ENCODE measurements around the gene TFDP2.
"Not testable (repeated sequence)": the region's sequence is repeated elsewhere in the genome, so short reads cannot be mapped to it uniquely, and the experiment has no call there.

The TFDP2 gene

DNA sequence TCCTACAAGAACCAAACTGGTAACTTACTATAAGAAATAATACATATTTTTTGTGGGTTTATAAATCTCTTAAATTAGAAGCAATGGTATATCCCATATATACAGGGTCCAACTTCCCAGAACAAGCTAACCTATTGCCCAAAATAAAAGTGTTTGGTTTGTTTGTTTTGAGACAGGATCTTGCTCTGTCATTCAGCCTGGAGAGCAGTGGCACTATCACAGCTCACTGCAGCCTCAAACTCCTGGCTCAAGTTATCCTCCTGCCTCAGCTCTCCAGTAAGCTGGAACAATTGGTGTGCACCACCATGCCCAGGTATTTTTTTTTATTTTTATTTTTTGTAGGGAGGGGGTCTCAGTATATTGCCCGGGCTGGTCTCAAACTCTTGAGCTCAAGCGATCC, 135.4 kb downstream of the TFDP2 start:
- no peak for DNase-seq

DNA sequence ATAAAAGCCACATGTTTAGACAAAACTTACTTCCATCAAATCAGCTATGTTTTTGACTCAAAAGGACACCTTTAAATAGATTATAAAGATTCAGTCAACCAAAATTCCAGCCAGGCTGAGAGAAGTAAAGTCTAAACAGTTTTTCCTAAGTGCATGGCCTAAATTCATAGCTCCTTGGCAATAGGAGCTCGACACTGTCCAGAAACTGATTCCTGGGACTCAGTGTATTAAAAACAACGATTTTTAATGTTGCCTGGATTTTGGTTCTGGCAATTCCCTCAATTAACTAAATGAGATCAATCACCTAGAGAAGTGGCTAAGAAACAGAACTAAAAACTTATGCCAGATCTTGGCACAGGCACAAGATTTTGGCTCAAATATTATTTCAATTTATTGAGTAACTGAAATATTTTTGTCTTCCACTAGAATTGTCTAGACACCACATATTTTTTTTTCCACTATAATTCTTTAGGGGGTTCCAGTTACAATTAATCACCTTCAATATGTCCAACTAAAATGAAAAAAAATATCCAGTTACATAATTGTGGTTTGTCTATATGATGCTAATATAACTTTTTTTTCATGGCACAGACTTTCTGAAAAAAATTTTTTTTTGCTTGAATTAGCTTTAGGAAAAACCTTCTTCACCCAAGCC, 135.9 kb downstream of the TFDP2 start:
- DNase-seq, result no peak

DNA sequence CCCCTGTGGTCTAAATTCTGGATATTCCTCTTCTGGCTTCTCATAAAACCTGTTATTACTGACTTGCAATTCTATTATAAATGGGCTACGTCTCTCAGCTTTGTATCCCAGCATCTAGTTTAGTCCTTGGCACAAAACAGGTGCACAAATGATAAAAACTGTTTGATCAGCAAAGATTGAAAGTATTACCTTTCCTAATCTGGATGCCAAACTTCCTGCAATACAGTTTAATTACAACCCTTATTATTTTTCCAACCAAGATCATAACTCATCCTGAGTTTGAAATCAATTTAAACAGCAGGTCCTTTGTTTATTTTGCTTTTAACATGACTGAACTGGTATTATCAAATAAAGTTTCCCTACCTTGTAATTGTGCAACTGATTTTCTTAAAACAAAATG, 140.3 kb downstream of the TFDP2 start:
- DNase-seq, result no peak

DNA sequence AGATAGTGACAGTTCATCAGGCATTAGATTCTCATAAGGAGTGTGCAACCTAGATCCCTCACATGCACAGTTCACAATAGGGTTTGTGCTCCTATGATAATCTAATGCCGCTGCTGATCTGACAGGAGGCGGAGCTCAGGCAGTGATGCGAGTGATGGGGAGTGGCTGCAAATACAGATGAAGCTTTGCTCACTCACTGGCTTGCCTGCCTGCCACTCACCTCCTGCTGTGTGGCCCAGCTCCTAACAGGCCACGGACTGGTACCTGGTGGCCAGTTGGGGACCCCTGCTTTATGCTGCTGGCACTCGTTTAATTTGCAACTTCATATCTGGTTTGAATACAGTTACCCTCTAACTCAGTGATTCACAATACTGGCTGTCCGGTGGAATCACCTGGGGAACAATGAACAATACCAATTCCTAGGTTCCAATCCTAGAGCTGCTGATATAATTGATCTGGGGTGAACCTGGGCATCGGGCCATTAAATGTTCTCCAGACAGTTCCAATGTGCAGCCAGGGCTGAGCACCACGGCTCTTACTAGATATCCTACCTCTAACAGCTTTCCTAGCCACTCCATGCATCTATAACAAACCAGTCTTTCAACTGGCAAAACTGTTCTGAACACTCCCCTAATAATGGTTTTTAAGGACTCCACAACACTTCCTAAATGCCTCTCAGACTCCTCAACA, 141.5 kb downstream of the TFDP2 start:
- no peak for DNase-seq

DNA sequence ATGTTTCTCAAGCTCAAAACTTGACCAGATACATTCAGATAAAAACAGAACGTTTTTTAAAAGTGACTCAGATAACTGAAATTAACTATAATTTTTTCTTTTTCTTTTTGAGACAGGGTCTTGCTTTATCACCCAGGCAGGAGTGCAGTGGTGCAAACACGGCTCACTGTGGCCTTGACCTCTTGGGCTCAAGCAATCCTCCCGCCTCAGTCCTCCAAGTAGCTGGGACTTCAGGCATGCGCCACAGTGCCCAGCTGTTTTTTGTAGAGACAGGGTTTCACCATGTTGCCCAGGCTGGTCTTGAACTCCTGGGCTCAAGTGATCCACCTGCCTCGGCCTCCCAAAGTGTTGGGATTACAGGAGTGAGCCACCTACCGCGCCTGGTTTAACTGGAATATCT, 144.4 kb downstream of the TFDP2 start:
- DNase-seq, result not testable (repeated sequence)

DNA sequence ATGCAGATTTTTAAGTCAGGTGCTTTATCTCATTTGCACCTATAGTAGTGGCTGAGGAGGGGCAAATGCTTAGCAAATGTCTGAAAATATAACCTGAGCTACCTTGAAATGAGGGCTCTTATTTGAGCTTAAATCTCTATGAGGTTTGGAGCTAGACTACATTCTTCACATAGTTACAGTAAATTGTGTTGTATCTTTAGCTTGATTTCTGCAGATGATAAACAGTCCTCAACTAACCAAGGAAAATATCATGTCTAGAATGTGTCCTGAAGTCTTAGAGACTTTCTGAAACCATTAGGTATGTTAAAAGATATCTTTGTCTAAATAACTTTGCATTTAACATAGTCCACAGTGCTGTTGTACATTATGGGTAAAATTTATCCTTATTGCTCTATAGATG, 145.3 kb downstream of the TFDP2 start:
- DNase-seq, result no peak

DNA sequence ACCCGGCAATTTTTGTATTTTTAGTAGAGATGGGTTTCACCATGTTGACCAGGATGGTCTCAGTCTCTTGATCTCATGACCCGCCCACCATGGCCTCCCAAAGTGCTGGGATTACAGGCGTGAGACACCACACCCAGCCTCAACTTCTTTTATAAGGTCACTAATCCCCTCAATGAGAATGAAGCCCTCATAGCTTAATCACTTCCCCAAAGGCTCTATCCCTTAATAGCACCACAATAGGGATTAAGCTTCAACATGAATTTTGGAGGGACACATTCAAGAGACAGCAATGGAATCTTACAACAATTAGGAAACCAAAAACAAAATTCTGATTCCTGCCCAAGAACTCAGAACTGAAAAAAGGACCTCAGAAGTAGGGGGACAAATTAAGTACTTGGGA, 146.1 kb downstream of the TFDP2 start:
- DNase-seq, result no peak

DNA sequence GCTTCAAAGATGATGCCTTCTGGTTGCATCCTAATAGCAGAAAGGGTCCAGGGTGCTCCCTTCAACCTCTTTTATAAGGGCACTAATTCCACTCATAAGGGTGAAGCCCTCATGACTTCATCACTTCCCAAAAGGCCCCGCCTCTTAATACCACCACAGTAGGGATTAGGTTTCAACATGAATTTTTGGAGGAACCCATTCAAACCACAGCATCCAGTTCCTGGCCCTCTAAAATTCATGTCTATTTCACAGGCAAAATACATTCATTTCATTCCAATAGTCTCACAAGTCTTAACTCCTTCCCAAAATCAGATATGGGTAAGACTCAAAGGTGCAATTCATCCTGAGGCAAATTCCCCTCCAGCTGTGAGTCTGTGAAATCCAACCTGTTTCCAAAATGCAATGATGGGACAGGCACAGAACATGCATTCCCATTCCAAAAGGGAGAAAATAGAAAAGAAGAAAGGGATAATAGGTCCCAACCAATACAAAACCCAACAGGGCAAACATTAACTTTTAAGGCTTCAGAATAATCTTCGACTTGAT, 148.9 kb downstream of the TFDP2 start:
- no peak for DNase-seq

DNA sequence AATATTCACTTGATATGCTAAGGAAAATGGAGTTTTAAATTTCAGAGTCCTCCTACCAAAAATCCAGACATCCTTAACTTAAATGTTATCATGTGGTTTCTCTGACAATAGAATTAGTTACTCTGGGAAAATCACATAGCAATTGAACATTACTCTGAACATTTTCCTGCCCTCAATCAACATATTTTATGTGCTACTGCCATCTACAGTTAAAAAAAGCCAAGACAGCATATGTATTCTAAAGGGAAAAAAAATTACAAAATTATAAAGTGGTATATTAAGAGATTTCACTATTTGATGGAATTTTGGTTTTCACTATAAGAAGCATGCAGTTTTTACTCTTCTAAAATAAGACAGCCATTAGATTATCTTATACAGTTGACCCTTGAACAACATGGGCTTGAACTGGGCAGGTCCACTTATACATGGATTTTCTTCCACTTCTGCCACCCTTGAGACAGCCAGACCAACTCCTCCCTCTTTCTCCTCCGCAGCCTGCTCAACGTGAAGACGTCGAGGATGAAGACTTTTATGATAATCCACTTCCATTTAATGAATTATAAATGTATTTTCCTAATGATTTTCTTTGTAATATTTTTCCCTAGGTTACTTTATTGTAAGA, 150.6 kb downstream of the TFDP2 start:
- DNase-seq, result no peak

DNA sequence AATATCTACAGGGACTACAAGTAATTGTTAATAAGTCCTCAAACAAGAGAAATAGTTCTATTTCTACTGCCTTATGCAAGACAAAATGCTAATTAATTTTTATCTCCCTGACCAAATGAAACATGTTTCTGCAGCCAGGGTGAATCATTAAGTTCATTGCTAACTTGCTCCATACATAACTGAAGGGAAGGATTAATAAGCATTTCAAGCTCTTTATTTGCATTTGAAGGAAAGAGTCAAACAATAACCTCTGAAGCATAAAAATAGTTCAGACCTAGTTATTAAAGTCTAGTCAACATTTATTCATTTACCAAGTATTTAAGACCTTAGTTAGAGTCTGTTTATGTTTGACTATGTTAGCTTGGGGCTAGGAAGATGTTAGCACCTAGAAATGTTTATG, 152.9 kb downstream of the TFDP2 start:
- DNase-seq, result no peak

DNA sequence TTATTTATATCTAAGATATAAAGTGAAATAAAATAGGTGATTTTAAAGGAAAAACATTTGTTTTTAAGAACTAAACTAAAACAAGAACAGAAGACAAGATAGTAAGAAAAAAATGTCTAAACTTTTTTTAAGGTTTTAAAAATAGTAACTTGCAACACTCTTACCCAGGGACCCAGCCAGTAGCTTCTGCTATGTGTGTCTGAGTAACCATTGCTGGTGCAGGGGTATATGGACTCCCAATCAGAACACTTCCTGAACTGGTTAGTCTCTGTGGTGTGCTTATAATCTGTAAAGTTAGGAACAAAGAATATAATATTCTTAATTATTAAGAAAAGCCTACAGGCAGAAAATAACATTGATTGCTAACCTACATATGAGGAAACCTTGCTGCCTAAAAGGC, 154.5 kb downstream of the TFDP2 start:
- no peak for DNase-seq

DNA sequence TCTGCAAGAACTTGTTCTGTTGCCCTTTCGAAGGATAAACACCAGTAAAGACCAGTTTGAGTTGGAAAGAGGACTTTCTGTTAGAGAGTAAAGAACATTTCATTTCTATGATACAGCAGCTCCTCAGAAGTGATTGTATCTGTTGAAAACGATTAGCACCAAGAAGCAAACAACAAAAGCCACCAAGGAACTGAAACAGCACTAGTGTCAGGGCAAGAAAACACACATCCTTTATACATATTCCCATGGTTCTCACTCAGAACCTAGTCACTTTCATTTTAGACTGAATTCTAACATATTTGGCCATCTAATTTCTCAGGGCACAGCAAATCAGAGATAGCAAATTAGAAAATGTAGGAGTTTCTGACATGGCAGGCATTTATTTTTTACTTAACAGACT, 156.8 kb downstream of the TFDP2 start:
- no peak for DNase-seq

DNA sequence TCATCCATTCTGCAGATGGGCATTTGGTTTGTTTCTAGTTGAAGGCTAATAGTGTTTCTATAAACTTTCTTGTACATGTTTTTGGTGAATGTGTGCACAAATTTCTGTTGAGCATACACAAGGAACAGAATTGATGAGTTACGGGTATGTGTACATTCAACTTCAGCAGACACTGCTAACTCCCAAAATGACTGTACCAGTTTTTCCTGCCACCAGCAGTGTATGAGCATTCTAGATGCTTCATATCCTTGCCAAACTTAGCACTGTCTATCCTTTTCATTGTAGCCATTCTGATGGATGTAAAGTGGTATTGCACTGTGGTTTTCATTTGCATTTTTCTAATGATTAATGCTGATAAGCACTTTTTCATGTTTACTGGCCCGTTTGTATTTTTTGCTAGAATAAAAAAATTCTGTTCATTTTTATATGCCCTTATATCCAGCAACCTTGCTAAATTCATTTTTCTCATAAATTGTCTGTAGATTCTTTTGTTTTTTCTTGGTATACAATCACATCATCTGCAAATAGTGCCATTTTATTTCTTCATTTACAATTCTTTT, 162.7 kb downstream of the TFDP2 start:
- DNase-seq, result no peak

DNA sequence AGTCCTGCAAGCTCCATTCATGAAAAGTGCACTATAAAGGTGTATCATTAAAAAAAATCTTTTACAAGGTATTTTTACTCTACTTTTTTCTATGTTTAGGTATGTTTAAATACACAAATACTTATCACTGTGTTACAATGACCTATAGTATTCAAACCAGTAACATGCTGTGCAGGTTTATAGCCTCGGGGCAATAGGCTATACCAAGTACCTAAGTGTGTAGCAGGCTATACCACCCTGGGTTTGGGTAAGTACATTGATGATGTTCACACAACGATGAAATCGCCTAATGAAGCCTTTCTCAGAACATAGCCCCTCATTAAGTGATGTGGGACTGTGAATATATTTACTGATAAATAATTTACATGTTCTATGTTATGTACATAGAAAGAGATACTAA, 168.3 kb downstream of the TFDP2 start:
- no peak for DNase-seq

DNA sequence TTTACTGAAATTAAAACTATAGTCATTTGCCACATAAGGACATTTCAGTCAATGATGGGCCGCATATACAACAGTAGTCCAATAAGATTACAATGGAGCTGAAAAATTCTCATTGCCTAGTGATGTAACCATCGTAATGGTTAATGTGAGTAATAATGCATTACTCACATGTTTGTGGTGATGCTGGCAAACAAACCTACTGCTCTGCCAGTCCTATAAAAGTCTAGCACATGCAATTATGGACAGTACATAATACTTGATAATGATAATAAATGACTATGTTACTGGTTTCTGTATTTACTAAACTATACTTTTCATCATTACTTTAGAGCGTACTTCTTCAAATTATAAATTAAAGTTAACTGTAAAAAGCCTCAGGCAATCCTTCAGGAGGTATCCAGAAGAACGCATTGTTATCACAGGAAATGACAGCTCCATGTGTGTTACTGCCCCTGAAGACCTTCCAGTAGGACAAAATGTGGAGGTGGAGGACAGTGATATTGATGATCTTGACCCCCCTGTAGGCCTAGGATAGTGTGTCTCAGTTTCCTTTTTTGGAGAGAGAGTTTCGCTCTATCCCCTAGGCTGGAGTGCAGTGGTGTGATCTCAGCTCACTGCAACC, 170.2 kb downstream of the TFDP2 start:
- DNase-seq, result no peak

DNA sequence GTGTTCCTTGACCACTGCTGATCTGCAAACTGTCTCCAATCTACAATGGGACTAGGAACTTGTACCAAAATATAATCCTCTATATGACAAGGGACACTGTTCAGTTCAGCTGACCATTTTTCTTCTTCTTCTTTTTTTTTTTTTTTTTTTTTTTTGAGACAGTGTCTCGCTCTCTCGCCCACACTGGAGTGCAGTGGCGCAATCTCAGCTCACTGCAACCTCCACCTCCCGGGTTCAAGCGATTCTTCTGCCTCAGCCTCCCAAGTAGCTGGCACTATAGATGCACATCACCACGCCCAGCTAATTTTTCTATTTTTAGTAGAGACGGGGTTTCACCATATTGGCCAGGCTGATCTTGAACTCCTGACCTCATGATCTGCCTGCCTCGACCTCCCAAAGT, 174.6 kb downstream of the TFDP2 start:
- DNase-seq, result not testable (repeated sequence)

DNA sequence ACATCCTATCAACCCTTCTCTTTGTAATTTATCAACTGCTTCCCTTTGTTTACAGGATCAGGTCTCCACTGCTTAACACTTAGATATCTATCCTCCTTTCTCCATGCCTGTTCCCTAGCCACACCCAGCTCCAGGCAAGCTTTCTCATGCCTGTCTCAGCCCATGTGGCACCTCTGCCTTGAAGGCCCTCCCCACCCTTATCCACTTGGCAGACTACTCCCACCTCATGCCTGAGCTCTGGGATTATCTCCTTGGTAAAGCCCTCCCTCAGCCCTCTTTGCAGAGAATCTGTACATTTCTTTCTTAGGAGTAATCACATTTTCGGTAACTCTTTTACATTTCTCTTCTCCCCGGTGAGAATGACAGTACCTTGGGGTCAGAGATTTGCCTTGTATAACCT, 176.9 kb downstream of the TFDP2 start:
- DNase-seq, result no peak

DNA sequence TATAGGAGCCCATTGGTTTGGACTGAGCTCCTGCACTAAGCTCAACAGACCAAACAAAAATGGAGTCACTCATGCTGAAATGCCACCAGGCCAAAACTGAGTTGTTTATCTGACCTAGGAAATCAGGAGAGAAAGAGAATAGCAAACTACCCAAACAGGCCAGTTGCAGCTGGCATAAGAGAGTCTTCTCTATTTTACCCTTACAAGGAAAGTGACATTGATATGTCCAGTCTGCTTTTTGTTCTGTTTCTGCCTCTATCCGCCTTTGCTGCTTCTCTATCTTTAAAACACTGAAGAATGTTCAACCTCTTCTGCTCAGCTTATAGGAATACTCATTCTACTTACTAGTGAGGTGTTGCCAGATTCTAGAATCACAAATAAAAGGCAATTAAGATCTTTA, 177.8 kb downstream of the TFDP2 start:
- DNase-seq, result no peak

DNA sequence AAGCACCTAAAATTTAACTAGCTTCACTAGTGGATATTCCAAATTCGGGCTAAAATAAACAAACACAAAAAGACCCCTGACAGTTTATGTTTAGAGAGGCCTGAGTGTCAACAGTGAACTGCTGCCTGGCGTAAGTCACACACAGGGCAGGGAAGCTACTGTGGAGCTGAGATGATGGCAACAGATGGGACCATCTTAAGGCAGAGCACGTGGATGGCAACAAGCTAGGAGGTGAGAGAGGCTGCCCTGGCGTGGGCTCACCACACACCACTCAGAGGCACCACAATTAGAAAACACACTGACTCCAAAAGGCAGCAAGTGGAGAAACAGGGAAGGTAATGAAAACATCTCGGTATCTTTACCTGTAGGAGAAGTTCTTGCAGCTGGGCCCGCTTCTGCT, 179.6 kb downstream of the TFDP2 start:
- no peak for DNase-seq

DNA sequence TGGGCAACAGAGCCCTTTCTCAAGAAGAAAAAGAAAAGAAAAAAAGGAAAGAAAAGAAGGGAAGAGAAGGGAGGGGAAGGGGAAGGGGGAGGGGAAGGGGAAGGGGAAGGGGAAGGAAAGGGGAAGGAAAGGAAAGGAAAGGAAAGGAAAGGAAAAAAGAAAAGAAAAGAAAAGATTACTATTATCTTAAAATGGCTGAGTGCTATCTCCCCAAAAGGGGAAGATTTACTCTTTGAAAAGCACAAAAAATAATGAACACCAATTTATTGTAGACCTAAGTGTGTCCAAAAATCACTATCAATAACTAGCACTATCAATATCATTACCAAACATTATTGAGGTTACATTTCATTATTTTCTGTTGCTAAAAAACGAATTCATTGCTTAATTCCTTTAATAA, 183.9 kb downstream of the TFDP2 start:
- DNase-seq, result no peak

DNA sequence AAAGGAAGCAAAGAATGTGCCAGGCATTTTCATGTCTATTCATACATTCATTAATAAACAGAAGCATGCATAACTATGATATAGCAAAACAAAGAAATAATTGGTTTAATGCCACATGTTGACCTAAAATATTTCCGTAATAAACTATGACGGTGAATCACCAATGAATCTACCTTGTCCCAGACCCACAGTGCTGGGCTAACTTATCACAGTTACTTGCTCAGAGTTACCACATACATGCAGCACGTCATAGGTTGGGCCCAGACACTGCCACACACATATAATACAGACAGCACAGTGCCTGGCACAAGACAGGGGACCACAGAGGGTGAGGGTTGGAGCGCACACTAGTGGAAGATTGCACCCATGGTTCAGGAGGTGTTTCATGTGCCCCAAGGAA, 186.0 kb downstream of the TFDP2 start:
- no peak for DNase-seq

DNA sequence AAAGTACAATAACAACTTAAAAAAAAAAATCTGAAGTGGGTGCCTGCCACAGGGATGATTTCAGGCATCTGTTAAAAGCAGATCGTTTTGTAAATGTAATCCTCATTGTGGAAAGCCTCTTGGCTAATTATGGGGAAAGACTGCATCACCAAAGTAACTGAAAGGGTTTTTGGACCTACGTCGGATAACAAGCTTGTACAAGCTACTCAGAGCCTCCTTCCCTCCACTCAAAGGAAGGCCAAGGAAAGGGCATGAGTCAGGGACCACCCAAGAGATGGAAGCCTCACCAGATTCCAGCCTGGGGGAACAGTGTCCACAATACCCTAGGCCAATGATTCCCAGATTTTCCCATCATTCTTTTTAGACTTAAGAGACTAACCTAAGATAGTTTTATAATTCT, 188.6 kb downstream of the TFDP2 start:
- no peak for DNase-seq
